SJSA1 (cell line): Measurements from ENCODE around the gene ISG20L2. TPM values are rescaled to one million over a fixed set of nuclear protein-coding genes. Genes with fewer than 3 reads are reported as not detected.

Experiments
- DNase-seq, 2 experiments: peaks; one replicate each; pipeline ENCODE4 v3.0.0-alpha.2; 2015 to 2020; ENCODE audit warnings: low spot score in 2 of 2, low read depth in 1 of 2
- H3K27ac ChIP-seq: fragments of 250-450 bp; sonication (Bioruptor Pico); 2 replicates; pipeline ENCODE4 v1.5.1; 2020; ENCODE audit warnings: mild to moderate bottlenecking, moderate library complexity
- H3K27me3 ChIP-seq: fragments of 250-450 bp; sonication (Bioruptor Pico); replicated peaks from 2 replicates; pipeline ENCODE4 v1.5.1; 2020; ENCODE audit warnings: mild to moderate bottlenecking, moderate library complexity
- H3K36me3 ChIP-seq: fragments of 250-450 bp; sonication (Bioruptor Pico); 2 replicates; pipeline ENCODE4 v1.5.1; 2020; ENCODE audit warnings: mild to moderate bottlenecking
- H3K4me1 ChIP-seq: fragments of 250-450 bp; sonication (Bioruptor Pico); replicated peaks from 2 replicates; pipeline ENCODE4 v1.6.1; 2021; ENCODE audit warnings: mild to moderate bottlenecking
- H3K4me3 ChIP-seq: fragments of 250-450 bp; sonication (Bioruptor Pico); 2 replicates; pipeline ENCODE4 v1.5.1; 2020; ENCODE audit warnings: mild to moderate bottlenecking
- H3K9me3 ChIP-seq: fragments of 250-450 bp; sonication (Bioruptor Pico); replicated peaks from 2 replicates; pipeline ENCODE4 v1.5.1; 2020; ENCODE audit warnings: mild to moderate bottlenecking
- total RNA-seq: library from RNA; depleted of rRNA; stranded (reverse); fragments of >200 nt; shearing (Covaris generic); gene quantifications from 2 replicates; pipeline ENCODE4 v1.2.3, GENCODE V29; 2014

The ISG20L2 gene
- total RNA-seq, 1 experiment from 2014 or later: 21.5 TPM

DNA sequence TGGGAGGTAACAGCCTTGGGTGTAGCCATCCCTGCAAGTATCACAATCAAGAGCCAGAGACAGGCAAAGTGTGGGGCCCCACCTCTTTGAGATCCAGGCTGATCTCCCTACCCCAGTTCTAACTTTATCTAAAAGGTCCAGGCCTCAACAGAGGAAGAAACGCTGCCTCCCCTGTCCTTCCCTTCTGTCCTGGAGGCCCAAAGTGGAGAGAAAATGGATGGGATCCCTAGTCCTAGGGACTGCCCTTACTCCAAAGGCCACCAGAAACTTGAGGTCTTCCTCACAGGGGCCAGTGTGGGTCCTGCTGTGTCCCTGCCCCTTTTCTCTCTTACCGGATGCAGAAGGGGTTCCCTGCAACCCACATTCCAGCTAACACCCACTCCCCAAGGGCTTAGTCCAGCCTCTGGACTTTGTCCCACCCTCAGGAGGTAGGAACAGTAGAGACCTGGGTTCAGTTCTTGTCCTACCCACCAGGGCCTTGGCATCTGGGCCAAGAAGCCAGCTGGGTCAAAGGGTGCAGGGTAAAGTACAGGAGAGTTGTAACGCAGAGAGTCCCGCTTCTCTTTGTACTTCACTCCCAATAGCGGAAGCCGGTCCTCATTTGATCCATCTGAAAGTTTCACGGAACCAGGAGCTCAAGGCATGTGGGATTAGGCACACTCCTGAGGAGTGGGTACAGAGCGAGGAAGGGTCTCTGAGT is 21.0 kb upstream of the ISG20L2 start:
- Histone ChIP-seq H3K27me3 (no peaks in the 10 kb centered on the region), H3K27ac (peak overlapping the region; percentile 100), H3K4me1 (peaks cover 49% of the 10 kb centered on the region), H3K36me3 (peaks cover 61% of the 10 kb centered on the region), H3K9me3 (no peaks in the 10 kb centered on the region), H3K4me3 (peak overlapping the region; percentile 82)
- no peak for DNase-seq

GRCh38 chr1:156748670-156749418 is 20.3 kb upstream of the ISG20L2 start:
- Histone ChIP-seq H3K9me3 (no peaks in the 10 kb centered on the region), H3K4me3 (peak overlapping the region; percentile 82), H3K36me3 (peaks cover 65% of the 10 kb centered on the region), H3K27me3 (no peaks in the 10 kb centered on the region), H3K4me1 (peaks cover 49% of the 10 kb centered on the region), H3K27ac (peak overlapping the region; percentile 100)
- DNase-seq: peak; percentile 56 to 59

DNA sequence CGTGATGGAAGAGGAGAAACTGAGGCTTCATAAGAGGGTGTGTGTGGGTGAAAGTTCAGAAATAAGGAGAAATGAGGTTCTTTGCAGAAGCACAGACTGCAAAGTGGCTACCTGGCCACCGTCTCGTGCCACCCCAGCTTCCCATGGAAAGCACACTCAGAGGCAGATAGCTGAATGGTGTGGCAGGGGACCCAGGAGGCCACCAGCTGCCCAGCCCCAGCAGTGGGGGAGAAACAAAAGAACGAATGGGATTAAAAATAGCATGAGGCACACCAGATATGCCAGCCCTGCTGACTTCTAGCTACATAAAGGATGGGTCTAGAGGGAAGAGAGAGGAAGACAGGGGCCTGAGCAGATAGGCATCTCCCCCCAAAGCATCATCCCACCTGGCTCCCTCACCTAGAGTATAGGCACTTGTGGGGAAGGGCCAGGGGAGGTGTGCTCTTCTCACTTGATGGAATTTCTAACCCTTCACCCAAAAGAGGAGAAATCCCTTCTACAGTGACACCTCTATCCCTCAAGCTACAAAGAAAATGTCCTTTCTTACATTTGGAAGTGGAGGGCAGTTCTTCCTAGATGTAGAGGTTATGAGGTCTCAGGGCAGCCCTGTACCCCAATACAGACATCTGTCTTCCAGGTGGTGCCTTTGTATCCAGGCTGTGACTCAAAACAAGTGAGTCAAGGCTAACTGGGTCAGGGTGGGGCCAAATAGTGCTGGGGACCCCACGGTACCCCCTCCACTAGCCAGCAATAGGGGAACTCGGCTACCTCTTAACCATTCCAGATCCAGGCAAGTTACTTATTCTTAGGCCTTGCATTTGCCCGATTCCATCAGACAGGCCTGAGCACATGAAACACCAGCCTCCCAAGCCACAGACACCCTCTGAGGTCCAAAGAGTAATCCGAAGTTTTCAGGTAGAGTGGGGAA is 19.4 kb upstream of the ISG20L2 start:
- Histone ChIP-seq H3K27me3 (no peaks in the 10 kb centered on the region), H3K27ac (peak overlapping the region; percentile 100), H3K4me1 (peaks cover 49% of the 10 kb centered on the region), H3K9me3 (no peaks in the 10 kb centered on the region), H3K36me3 (peaks cover 73% of the 10 kb centered on the region), H3K4me3 (peak overlapping the region; percentile 82)
- peak in 1 of 2 experiments; percentile 44 for DNase-seq

DNA sequence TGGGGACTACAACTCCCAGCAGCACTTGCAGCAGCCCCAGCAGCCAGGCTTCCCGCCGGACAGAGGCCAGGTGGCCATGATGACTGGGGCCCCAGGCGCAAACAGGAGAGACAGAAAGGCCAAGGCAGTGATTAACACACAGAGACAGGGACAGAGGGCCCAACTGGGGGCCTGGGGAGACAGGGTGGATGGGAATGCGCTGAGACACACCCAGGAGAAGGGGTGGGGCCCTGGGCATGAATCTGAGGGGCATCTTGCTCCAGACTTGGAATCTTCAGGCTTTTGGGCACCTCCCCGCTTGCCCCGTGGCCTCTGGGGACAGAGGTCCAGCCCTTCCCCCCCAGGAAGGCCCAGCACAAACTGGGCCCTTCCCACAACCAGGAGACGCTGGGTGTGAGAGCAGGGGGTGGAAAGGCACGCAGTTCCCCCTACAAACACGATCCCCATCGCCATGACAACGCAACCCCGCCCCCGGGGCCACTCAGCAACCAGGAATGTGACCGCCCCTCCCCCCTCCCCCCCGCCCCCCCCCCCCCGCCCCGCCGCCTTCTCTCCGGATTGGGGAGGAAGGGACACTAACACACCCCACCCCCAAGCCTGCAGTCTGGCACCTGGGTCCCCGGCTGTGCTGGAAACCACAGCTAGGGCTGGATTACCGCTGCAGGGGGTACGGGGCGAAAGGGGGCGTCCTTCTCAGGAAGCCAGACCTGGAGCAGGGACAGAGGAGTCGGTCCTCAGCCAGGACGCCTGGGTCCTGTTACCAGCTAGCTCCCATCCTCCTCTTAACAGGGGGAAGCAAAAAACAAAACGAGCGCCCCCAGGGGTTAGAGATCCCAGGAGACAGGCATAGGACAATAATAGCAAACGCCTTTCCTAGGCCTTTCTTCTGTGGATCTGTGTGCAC is 18.4 kb upstream of the ISG20L2 start:
- DNase-seq: peak; percentile 96 to 99
- Histone ChIP-seq H3K36me3 (peaks cover 78% of the 10 kb centered on the region), H3K9me3 (no peaks in the 10 kb centered on the region), H3K4me3 (peak overlapping the region; percentile 38), H3K4me1 (peaks cover 46% of the 10 kb centered on the region), H3K27me3 (no peaks in the 10 kb centered on the region), H3K27ac (peak overlapping the region; percentile 100)

- Histone ChIP-seq H3K27ac (peak overlapping the region; percentile 100), H3K27me3 (no peaks in the 10 kb centered on the region), H3K4me3 (peak overlapping the region; percentile 38), H3K4me1 (peaks cover 52% of the 10 kb centered on the region), H3K9me3 (no peaks in the 10 kb centered on the region), H3K36me3 (peaks cover 81% of the 10 kb centered on the region)
- DNase-seq: no peak
Observed at GRCh38 chr1:156746406-156746727, 17.8 kb upstream of the ISG20L2 start.

DNA sequence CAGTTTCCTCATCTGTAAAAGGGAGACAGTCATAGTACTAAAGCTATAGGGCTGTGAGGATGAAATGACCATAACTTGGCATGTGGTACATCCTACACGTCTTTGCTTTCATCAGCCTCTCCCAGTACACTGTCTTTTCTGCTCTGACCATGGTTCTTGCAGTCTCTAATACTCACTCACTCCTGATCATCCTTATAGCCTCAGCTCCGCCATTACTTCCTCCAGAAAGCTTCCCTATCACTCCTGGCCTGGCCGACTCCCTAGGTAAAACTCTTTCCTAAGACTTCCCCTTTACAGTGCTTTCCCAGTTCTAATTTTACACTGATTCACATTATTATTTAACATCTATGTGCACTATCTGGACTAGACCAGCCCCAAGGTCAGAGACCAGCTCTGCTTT is 17.3 kb upstream of the ISG20L2 start:
- Histone ChIP-seq H3K27me3 (no peaks in the 10 kb centered on the region), H3K27ac (peak overlapping the region; percentile 100), H3K9me3 (no peaks in the 10 kb centered on the region), H3K4me1 (peaks cover 54% of the 10 kb centered on the region), H3K36me3 (peaks cover 78% of the 10 kb centered on the region), H3K4me3 (no peak overlapping the region)
- no peak for DNase-seq

DNA sequence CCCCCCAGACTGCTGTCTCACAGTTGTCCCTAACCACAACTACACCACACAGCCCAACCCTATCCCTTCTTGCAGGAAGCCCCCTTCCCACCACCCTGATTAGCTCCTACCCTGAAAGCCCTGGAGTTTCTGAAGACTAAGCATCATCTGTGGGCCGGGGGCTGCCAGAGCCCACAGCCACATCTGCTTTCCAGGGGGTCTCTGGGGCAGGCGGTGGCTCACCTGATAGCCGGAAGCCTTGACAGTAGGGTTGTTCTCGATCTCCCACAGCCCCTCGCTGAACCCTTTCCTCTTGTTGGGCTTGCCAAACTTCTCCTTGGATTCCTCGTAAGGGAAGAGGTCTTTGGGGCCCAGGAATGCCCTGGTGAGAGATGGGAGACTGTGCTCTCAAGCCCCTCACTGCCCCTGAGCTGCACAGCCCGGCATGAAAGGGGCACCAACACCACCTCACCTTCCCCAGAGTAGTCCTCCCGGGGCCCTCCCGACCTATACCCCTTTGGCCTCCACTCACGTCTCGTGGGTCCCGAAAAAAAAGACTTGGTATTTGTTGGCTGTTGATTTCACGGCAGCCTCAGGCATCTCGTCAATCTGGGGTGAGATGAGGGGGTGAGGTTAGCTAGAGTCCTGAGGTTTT is 16.3 kb upstream of the ISG20L2 start:
- Histone ChIP-seq H3K36me3 (peaks cover 78% of the 10 kb centered on the region), H3K27me3 (no peaks in the 10 kb centered on the region), H3K9me3 (no peaks in the 10 kb centered on the region), H3K4me1 (peaks cover 59% of the 10 kb centered on the region), H3K27ac (no peak overlapping the region), H3K4me3 (no peak overlapping the region)
- no peak for DNase-seq

DNA sequence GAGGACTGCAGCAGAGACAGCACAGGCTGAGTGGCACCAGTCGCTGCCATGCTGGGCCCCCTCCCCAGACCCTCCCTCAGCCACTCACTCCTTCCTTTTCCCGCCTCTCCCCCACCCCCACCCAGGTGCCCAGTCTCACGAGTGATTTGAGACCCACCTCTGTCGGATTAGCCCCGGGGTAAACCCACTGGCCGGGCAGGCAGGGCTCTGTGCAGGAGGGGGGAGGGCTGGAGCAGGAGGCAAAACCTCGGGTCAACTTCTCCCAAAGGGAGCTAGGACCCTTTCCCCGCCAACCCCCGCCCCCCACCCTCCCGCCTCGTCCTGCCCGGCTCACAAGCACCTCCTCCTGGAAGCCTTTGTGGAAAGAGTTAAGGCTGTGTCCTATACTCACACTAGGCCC is 15.8 kb upstream of the ISG20L2 start:
- no peak overlapping the region for H3K27ac ChIP-seq
- H3K9me3 ChIP-seq: no peaks in the 10 kb centered on the region
- H3K4me1 ChIP-seq: peaks cover 55% of the 10 kb centered on the region
- DNase-seq: no peak
- H3K4me3 ChIP-seq: no peak overlapping the region
- H3K27me3 ChIP-seq: no peaks in the 10 kb centered on the region
- peaks cover 78% of the 10 kb centered on the region for H3K36me3 ChIP-seq

DNA sequence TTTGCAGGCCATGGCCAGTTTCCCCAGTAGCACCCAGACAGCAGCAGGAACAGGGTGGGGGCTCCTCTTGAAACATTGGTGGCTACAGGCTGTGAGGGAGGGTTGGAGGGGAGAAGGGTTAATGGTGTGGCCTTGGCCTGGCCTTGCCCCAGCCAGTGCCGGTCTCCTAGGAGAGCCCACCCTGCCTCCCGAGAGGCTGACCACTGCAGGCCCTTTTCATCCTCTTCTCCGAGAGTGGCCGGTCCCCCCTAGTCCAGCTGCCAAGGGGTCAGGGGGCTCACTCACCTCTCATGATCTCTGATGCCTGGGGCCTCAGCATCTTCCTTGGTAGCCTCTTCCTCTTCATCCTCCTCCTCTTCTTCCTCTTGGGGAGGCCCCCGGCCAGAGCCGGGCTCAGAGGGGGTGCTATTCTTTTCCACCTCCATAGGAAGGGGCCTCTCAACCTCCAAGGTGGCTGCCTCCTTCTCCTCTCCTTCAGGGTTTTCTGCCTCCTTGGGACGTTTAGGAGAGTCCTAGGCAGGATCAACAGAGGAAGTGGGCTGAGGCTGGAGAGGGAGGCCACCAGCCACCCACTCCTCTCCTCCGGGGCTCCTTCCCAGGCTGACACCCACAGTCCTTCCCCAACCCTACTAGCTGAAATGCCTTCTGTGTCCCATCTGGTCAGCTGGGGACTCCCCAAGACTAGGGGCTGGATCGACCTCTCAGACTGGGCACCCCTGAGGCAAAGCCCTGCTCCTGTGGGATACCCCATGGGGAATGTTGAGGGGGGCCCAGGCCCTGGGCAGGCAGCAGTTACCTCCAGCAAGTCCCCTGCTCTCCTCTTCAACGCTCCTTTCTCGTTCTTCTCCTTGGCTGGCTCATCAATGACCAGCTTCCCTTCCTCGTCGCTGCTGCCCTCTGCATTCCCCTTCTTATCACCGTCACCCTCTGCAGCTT is 15.1 kb upstream of the ISG20L2 start:
- Histone ChIP-seq H3K27ac (no peak overlapping the region), H3K27me3 (no peaks in the 10 kb centered on the region), H3K9me3 (no peaks in the 10 kb centered on the region), H3K4me1 (peaks cover 48% of the 10 kb centered on the region), H3K4me3 (no peak overlapping the region), H3K36me3 (peaks cover 76% of the 10 kb centered on the region)
- DNase-seq: no peak

DNA sequence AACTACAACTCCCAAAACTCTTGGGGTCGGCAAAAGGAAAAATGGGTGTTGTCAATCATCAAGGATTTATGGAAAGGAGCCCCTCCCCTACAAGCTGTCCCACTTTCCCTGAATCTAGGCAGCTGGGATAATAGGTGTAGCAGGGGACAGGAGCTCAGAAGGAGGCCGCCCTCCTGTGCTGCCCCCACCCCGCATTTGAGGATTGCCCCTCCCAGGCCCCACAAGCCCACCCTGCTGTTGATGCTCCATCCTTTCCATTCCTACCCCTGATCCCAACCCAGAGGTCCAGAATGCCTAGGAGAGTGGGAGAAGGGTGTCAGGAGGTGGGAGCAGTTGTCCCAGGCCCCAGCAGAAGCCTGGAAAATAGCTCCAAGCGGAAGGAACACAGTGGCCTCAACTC is 14.2 kb upstream of the ISG20L2 start:
- Histone ChIP-seq H3K36me3 (peaks cover 76% of the 10 kb centered on the region), H3K4me1 (peaks cover 40% of the 10 kb centered on the region), H3K27ac (no peak overlapping the region), H3K4me3 (no peak overlapping the region), H3K9me3 (no peaks in the 10 kb centered on the region), H3K27me3 (no peaks in the 10 kb centered on the region)
- no peak for DNase-seq

DNA sequence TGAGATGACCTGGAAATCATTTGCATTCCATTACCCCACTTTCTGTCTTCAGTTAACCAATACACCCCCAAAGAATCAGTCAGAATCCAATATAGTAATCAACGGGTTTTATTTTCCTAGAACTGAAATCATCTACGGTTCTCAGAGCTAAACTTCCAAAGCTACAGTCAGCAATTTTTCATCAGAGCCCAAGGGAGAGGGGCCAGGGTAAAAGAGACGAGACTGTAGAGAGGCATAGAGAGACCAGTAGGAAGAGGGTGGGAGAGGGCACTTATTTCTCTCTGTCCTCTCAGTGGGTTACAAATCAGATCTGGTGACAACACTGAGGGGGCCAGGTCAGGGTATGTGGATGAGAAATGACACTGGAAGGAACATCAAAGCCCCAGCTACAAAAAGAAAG is 13.5 kb upstream of the ISG20L2 start:
- Histone ChIP-seq H3K27me3 (no peaks in the 10 kb centered on the region), H3K36me3 (peaks cover 78% of the 10 kb centered on the region), H3K4me3 (no peak overlapping the region), H3K4me1 (peaks cover 33% of the 10 kb centered on the region), H3K9me3 (no peaks in the 10 kb centered on the region), H3K27ac (peak overlapping the region; percentile 27; the same call in 1 of the 2 replicates)
- DNase-seq: no peak

- H3K27ac ChIP-seq: peak overlapping the region; percentile 27
- H3K4me1 ChIP-seq: peaks cover 29% of the 10 kb centered on the region
- peaks cover 83% of the 10 kb centered on the region for H3K36me3 ChIP-seq
- no peaks in the 10 kb centered on the region for H3K27me3 ChIP-seq
- no peak for DNase-seq
- no peaks in the 10 kb centered on the region for H3K9me3 ChIP-seq
- no peak overlapping the region for H3K4me3 ChIP-seq
Observed at GRCh38 chr1:156741481-156741983, 13.0 kb upstream of the ISG20L2 start.
